Middle frontal gyrus (tissue), 1 donor: ENCODE results near the gene KLHL3.

Experiments used
- DNase-seq: peaks from one replicate; pipeline ENCODE4 v3.0.0-alpha.2; 2015; ENCODE audit warnings: low spot score; ENCODE audit errors: extremely low spot score

KLHL3 gene

DNA sequence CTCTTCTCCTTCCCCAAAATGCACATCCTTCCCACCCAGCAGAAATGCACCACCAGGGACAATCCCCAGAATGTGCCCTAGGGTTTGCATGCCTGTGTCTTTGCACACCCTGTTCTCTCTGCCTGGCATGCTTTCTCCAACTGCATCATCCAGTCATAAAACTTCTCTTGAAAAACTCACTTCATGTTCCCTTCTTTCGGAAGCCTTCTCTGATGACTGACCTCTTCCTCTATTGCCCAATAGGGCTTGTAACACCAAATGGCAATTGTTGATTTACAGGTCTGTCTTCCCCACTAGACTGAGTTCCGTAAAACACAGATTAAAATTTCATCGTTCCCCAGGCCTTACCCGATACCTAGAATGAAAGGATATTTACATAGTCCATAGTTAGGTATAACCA lies 153.7 kb downstream of the KLHL3 start:
- DNase-seq, result no peak

DNA sequence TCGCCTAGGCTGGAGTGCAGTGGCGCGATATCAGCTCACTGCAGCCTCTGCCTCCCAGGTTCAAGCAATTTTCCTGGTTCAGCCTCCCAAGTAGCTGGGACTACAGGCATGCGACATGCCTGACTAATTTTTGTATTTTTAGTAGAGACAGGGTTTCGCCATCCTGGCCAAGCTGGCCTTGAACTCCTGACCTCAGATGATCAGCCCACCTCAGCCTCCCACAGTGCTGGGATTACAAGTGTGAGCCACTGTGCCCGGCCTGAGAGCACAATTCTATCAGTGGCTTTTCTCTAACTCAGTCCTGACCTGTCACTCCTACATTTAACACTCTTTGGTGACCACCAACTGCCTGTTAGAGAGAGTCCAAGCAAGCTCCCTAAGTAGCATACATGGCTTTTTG lies 154.1 kb downstream of the KLHL3 start:
- no peak for DNase-seq

DNA sequence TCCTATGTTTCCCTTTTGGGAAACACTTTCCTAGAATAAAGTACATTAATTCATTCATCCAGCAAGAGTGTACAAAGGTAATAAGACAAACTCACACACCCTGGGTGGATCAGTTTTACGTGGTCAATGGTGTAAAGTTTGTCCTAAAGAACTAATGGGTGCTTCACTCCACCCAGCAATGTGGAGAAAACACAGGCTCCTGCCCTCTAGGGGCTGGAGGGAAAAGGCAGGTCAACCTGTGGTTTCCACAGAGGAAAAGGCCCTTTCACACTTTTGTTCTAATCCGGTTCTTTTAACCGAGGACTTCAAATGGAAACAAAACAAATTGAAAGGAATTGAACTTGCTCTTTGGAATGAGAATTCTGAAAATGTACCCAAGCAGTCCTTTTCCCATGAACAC lies 155.9 kb downstream of the KLHL3 start:
- DNase-seq, result no peak

DNA sequence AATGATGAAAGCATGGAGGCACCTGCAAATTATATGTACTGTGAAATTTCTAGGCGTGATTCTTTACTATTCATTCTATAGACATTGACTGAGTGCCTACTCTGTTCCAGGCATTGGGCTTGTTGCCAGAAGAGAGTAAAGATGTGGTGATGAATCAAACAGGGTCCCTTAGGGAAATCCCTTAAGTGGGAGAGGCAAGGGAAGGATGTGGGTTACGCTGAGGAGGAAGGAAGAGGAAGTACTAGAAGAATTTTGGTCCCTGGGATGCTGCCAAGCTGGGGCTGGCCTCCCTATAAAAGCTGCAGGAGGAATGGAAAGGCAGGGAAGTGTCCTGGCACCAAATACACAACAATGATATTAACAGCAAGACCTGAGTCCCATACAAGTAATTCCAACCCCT lies 160.0 kb downstream of the KLHL3 start:
- DNase-seq, result no peak

DNA sequence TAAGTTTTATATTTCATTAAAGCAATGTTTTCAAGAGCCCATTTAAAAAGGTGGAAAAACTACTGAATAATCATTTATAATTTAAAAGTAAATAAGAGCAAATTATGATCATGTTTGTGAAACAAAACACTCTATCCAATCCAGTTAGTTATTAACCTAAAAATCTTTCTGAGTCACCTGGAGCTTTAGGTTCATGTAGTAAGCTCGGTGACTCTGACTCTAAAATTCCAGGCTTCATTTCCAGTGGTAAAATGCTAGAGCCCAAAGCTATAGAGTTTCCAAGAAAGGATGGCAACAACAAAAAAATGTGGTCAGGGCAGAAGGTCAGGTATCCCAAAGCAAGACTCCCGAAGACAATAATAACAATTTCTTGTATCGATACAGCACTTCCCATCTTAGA lies 160.7 kb downstream of the KLHL3 start:
- DNase-seq, result no peak

DNA sequence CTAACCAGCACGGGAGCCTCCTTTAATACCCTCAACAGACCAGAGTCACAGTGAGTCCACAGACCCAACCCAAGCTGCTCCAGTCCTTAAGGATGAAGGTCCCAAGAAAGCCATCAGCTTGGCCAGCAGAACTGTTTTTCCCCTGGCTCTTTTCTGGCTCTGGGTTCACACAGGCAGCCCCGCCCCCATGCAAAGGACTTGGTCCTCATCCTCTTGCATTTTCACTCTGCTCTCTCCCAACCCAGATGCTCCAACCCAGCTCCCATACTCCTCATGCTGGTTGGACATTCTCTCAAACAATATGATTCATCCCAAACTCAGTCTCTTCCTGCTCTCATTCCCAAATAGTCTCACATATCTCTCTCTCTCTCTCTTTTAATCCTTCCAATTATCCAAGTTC lies 162.5 kb downstream of the KLHL3 start:
- DNase-seq, result no peak

DNA sequence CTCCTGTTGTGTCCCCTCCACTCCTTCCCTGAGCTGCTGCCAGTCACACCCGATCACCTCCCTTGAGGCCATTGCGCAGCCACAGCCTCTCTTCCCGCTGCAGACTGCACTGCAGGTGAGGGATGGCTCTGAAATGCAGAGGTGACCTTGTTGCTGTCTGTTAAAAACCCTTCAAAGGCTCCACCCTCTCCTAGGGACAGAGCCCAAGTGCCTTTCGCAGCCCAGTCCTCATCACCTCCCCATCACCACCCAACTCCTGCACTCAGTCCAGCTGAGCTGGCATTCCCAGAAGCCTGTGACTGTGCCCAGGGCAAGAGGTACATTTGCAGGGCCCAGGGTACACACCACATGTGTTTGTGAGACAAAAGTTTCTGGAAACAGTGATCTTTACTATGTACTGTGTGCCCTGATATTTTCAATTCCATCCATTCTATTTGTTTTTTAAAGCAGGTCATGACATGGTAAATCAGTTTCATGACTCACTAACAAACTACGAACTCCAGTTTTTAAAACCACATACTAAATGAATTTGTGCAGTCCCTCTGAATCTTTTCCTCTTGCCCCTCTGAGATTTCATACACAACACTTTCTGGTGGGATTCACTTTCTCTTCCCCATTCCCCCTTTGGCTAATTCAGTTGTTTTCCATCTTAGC lies 163.7 kb downstream of the KLHL3 start:
- DNase-seq, result no peak

DNA sequence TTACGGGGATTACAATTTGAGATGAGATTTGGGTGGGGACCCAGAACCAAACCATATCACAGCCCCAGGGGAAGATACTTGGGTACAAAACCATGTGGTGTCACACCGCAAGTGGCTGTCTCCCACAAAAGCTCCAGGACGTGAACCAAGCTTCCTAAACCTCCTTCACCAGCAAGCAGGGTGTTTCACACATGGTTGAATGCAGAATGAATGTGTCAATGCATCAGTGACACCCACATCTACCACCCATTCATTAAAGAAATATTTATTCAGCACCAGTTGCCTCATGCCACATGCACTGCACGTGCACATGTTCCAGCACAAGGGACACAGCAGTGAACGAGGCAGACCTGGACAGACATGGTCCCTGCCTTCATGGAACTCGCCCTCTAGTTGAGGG lies 165.8 kb downstream of the KLHL3 start:
- no peak for DNase-seq
